Measurements from ENCODE around the gene SLC50A1.

SLC50A1 gene

DNA sequence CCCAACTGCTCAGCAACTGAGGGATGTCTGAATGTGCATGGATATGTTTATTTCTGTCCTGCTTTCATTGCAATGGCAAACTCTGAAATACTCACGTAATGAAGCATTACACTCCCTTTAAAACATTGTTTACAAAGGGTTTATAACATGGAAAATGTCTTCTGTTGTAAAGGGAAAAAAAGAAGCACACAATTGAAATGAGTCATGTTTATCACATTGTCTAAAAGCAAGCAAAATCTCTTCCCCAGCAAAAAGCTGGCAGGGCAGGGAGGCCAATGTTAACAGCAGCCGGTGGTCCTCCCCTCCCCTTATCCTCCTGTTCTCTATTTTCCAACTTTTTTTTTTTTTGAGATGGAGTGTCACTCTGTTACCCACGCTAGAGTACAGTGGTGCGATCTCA, 11.9 kb upstream of the SLC50A1 start:
- Histone ChIP-seq H3K4me1 (ENCODE audit: insufficient read depth, low read length) (peaks cover 24% of the 10 kb centered on the region), H3K27me3 (ENCODE audit: insufficient read depth, low read length) (peaks cover 64% of the 10 kb centered on the region), H3K4me3 (ENCODE audit: low read length) (no peak overlapping the region), H3K36me3 (ENCODE audit: insufficient read depth, low read length) (no peaks in the 10 kb centered on the region), H3K9me3 (ENCODE audit: low read length) (no peaks in the 10 kb centered on the region), H2AFZ (ENCODE audit: low read depth, low read length) (no peak overlapping the region)

DNA sequence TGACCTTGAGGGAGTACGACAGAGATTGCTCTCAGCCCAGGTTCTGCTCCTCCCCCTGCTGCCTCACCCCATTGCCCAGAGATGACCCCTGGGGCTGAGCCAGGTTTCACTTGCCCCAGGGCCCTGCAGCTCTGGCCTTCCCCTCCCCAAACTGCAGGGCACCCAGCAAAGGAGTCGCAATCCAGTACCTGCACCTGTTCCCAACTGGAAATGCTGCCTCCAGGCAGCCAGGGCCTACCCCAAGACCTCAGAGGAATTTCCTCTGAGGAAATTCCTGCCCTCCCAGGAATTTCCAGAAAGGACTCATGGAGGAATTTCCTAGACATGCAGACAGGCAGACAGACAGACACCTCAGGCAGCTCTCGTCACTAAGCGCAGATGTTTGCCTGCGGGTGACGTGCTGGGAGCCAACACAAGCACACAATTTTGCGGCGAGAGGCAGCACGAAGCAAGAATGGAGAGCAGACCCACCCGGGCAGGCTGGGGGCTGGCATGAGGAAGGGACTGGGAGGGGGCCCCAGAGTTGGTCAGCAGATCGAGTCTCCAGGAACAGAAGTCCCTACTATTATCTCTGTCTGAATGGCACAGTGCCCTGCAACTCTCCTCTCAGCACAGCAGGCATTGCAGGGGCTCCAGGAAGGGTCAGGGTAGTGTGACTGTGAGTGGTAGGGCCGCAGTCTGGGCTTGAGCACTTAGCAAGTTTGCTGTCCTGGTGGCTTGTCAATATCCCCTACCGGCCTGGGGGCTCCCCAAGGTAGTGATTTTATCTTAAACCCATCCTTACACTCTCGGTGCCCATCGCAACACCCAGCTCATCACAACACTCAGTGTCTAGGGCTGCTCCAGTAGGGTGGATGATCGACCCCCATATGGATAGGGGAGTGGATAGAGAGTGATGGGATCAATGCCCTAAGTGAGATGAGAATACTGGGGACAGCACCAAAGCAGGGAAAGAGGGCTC, 10.9 kb upstream of the SLC50A1 start:
- Histone ChIP-seq H2AFZ (ENCODE audit: low read depth, low read length) (no peak overlapping the region), H3K36me3 (ENCODE audit: insufficient read depth, low read length) (no peaks in the 10 kb centered on the region), H3K4me3 (ENCODE audit: low read length) (no peak overlapping the region), H3K4me1 (ENCODE audit: insufficient read depth, low read length) (peaks cover 34% of the 10 kb centered on the region), H3K27me3 (ENCODE audit: insufficient read depth, low read length) (peaks cover 70% of the 10 kb centered on the region), H3K9me3 (ENCODE audit: low read length) (no peaks in the 10 kb centered on the region)

DNA sequence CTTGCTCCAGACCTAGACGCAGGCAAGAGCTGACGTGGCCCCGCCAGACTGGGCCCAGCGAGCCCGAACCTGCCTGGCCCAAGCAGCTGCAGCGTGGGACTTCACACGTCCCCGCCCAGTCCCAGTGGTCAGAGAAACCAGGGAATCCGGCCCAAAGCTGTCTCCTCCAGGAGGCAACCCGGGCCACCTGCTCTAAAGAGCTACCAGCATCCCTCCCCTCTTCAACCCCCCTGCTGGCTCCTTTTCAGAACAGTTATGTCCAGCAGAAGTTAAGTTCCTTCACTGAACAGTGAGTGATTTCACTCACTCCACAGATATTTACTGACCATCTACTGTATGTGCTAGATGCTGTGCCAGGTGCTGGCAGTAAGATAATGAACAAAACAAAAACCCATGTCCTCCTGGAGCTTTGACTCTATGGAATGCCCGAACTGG, 10.1 kb upstream of the SLC50A1 start:
- H2AFZ ChIP-seq (ENCODE audit: low read depth, low read length): no peak overlapping the region
- peaks cover 66% of the 10 kb centered on the region for H3K27me3 ChIP-seq (ENCODE audit: insufficient read depth, low read length)
- H3K9me3 ChIP-seq (ENCODE audit: low read length): no peaks in the 10 kb centered on the region
- H3K4me1 ChIP-seq (ENCODE audit: insufficient read depth, low read length): peaks cover 41% of the 10 kb centered on the region
- no peaks in the 10 kb centered on the region for H3K36me3 ChIP-seq (ENCODE audit: insufficient read depth, low read length)
- no peak overlapping the region for H3K4me3 ChIP-seq (ENCODE audit: low read length)

DNA sequence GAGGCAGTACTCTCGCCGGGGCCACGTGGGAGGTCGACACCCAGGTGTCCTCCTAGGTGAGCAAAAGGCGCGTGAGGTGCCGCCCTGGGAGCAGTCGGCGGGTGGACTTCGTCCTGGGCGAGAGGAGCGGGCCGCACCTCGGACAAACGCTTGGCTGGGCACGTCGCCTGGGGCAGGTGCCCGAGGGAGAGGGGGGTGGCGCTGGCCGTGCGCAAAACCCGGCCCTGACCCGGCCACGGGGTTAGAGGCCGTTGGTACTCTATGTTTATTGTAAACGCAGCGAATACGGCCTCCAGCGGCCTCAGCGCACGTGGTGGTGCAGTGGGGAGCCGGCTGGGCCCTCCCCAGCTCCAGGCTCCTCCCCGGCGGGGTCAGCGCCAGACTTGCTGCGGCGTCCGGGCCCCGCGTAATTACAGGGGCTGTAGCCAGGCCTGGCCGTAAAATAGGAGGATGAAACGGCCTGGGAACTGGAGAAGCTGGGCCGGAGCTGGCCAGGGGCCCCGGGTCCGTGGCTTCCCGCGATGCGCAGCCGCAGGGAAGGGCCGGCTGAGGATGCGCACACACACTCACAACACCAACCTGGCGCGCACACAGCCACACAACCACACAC, 9.6 kb upstream of the SLC50A1 start:
- Histone ChIP-seq H3K4me3 (ENCODE audit: low read length) (peak overlapping the region; percentile 39), H3K27me3 (ENCODE audit: insufficient read depth, low read length) (peaks cover 66% of the 10 kb centered on the region), H3K36me3 (ENCODE audit: insufficient read depth, low read length) (no peaks in the 10 kb centered on the region), H2AFZ (ENCODE audit: low read depth, low read length) (peak overlapping the region; percentile 2), H3K9me3 (ENCODE audit: low read length) (no peaks in the 10 kb centered on the region), H3K4me1 (ENCODE audit: insufficient read depth, low read length) (peaks cover 42% of the 10 kb centered on the region)

DNA sequence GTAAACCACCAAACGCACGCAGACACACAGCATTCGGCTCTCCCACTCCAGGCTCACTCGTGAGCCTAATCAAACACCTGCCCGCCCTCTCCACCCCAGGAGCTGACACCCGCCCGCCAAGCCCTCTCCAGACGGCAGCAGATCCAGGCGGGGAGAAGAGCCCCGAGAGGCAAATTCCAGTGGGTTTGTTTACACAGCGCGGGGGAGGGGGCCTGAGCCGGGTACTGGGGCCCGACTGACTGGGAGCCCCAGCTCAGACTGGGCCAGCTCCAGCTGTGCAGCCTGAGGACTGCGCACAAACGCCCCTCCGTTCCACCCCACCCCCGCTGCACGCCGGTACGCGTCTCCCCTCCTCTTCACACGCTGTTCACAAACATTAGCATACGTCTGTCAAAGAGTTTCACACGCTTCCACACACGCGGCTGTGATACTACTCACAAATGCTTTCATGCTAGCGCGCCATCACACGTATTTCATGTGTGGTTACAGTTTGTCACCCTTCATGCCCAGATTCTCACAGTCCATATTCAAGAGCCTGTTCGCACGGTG, 9.0 kb upstream of the SLC50A1 start:
- Histone ChIP-seq H2AFZ (ENCODE audit: low read depth, low read length) (peak overlapping the region; percentile 2), H3K27me3 (ENCODE audit: insufficient read depth, low read length) (peaks cover 62% of the 10 kb centered on the region), H3K4me1 (ENCODE audit: insufficient read depth, low read length) (peaks cover 42% of the 10 kb centered on the region), H3K36me3 (ENCODE audit: insufficient read depth, low read length) (no peaks in the 10 kb centered on the region), H3K4me3 (ENCODE audit: low read length) (peak overlapping the region; percentile 39), H3K9me3 (ENCODE audit: low read length) (no peaks in the 10 kb centered on the region)

DNA sequence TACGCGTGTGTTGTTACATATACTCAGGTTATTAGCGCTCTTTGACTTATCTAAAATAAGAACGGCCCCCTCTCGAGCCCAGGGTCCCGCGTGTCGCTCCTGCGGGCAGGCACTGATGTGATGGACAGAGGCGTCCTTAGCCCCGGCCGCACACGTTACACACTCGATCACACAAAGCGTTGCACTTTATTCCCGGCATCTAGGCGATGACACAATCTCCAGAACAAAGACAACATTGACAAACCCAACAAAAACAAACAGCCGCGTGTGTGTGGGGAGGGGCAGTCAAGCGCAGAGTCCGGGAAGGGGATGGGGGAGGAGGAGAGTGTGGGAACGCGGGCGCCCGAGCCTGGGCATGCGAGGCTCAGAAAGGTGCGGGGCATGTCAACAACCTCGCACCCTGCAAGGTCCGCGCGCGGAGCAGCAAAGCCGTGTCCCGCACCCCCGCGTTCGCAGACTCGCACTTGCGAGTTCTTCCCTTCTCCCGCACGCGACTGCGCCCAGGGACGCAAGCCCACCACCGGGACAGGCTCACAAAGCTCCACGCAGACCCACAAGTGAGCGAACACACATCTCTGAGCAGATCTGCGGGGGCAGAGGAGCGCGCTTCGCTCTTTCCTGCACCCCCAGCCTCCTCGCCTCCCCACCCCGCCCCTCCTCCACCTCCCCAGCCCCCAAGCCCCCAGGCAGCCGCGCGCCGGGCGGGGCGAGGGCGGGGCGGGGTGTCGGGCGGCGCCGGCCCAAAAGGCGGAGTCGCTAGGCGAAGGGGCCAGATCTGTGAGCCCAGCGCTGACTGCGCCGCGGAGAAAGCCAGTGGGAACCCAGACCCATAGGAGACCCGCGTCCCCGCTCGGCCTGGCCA, 8.3 kb upstream of the SLC50A1 start, which contains the start of gene EFNA1:
Gene EFNA1, plus strand, starts transcription at position 772 of the 862 bp plus-strand sequence. CDS start 102 bp downstream, outside the sequence.
- H2AFZ ChIP-seq (ENCODE audit: low read depth, low read length): peak within 1 kb of the TSS; percentile 2

DNA sequence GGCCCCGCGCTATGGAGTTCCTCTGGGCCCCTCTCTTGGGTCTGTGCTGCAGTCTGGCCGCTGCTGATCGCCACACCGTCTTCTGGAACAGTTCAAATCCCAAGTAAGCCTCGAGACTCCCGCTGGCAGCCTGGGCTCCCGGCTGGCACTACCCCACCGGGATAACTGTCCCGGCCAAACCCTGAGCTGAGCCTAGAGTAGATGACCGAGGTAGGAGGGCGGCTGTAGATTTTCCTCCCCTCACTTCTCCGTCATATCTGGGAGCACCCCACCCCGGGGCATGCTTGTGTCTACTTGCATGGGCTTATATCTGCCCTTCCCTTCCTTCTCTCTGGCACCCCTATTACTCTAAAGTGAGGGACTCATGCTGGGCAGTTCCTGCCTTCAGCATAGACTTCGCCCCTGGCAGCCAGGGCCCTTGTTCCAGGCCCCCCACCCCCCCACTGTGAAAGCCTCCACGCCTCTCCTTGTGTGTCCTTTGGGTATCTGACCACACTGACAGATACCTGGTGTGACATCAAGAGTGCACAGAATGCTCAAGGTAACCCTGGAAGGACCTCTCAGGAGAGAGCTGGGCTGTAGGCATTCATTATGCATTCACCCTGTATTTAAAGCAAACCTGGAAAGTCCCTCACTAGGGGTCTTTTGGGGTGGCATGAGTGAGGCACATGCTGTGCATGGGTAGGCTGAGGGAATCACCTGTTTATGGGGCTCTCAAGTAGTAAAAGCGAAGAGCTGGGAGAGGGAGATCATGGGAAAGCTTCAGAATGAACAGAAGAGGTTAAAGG, 7.5 kb upstream of the SLC50A1 start:
- H3K27me3 ChIP-seq (ENCODE audit: insufficient read depth, low read length): peaks cover 57% of the 10 kb centered on the region
- H3K36me3 ChIP-seq (ENCODE audit: insufficient read depth, low read length): no peaks in the 10 kb centered on the region
- peak overlapping the region; percentile 39 for H3K4me3 ChIP-seq (ENCODE audit: low read length)
- H3K9me3 ChIP-seq (ENCODE audit: low read length): no peaks in the 10 kb centered on the region
- H2AFZ ChIP-seq (ENCODE audit: low read depth, low read length): no peak overlapping the region
- H3K4me1 ChIP-seq (ENCODE audit: insufficient read depth, low read length): peaks cover 42% of the 10 kb centered on the region

More for the DNA sequence above, 8.3 kb upstream of the SLC50A1 start, which contains the start of gene EFNA1:
- Histone ChIP-seq H3K4me3 (ENCODE audit: low read length) (peak within 1 kb of the TSS; percentile 39), H3K27me3 (ENCODE audit: insufficient read depth, low read length) (peaks cover 62% of the 10 kb centered on the region), H3K36me3 (ENCODE audit: insufficient read depth, low read length) (no peaks in the 10 kb centered on the region), H3K4me1 (ENCODE audit: insufficient read depth, low read length) (peaks cover 42% of the 10 kb centered on the region), H3K9me3 (ENCODE audit: low read length) (no peaks in the 10 kb centered on the region)

DNA sequence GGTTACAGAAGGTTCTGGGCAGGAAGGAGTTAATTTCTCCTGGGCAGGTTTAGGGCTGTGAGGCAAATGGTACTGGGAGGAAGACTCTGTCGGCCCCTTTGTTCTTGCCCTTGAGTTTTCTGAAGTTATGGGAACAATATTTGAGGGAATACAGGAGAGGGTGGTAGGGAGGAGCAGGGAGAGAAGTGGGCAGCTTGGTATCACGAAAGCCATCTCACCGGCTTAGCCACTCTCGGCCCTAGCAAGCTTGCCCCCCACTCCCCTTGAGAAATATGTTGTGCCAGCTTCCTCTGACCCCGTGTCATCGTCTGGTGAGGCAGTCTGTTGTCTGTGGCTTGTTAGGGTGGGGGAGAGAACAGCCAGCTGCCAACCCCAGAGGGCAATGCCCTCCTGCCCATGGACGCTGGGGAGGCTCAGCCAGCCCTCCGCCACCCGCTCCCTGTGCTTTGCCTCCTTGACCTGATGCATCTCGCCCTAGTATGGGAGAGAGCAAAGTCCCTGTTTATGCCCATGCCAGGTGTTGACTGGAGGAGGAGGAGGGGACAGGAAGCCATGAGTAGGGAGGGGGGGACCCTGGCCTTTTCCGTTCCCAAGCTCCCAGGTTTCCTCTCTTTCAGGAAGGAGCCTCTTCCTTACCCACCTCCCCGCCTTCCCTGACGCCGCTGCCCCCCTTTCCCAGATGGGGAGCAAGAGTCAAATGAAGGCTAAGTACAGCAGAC, 6.7 kb upstream of the SLC50A1 start:
- no peaks in the 10 kb centered on the region for H3K36me3 ChIP-seq (ENCODE audit: insufficient read depth, low read length)
- H3K4me1 ChIP-seq (ENCODE audit: insufficient read depth, low read length): peaks cover 42% of the 10 kb centered on the region
- no peak overlapping the region for H3K4me3 ChIP-seq (ENCODE audit: low read length)
- no peaks in the 10 kb centered on the region for H3K9me3 ChIP-seq (ENCODE audit: low read length)
- peaks cover 53% of the 10 kb centered on the region for H3K27me3 ChIP-seq (ENCODE audit: insufficient read depth, low read length)
- no peak overlapping the region for H2AFZ ChIP-seq (ENCODE audit: low read depth, low read length)

DNA sequence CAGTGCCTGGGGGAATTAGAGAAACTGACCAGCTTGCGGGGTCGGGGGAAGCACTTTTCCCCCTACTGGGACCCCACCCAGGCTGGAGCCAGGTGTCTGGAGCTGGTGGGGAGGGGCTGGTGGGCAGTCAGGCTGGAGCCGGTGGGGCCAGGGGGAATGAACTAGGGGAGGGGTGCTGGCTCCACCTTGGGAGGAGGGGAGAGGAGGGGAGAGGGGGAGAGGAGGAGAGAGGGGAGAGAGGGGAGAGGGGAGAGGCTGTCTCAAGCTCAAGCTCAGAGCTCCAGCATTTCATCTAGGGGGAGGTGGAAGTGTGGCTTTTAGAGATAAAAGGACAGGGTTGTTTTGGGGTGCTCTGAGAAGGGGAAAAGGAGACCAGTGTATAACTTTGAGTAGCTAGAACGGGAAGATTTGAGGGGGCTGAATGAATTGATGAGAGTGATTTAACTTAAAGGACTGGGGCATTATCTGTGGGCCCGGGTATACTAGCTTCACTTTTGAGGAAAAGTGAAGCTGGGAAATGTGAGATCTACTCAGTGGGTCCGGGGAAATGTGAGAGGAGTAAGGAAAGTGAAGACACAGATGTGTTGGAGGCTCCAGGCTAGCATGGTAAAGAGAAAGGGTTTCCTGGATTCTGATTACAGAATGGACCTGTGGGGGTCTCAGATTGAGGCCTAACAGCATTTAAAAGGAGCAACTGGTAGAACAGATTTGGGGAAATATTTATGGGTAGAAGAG, 5.2 kb upstream of the SLC50A1 start:
- no peak overlapping the region for H3K4me3 ChIP-seq (ENCODE audit: low read length)
- no peaks in the 10 kb centered on the region for H3K36me3 ChIP-seq (ENCODE audit: insufficient read depth, low read length)
- no peak overlapping the region for H2AFZ ChIP-seq (ENCODE audit: low read depth, low read length)
- H3K9me3 ChIP-seq (ENCODE audit: low read length): no peaks in the 10 kb centered on the region
- H3K4me1 ChIP-seq (ENCODE audit: insufficient read depth, low read length): peaks cover 56% of the 10 kb centered on the region
- peaks cover 41% of the 10 kb centered on the region for H3K27me3 ChIP-seq (ENCODE audit: insufficient read depth, low read length)

DNA sequence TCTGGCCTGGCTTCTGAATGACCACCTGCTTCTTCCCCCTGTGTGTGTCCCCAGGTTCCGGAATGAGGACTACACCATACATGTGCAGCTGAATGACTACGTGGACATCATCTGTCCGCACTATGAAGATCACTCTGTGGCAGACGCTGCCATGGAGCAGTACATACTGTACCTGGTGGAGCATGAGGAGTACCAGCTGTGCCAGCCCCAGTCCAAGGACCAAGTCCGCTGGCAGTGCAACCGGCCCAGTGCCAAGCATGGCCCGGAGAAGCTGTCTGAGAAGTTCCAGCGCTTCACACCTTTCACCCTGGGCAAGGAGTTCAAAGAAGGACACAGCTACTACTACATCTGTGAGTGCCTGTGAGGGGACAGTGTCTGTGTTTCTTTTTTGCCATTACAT, 4.4 kb upstream of the SLC50A1 start:
- Histone ChIP-seq H3K4me3 (ENCODE audit: low read length) (no peak overlapping the region), H3K4me1 (ENCODE audit: insufficient read depth, low read length) (peaks cover 58% of the 10 kb centered on the region), H3K9me3 (ENCODE audit: low read length) (no peaks in the 10 kb centered on the region), H2AFZ (ENCODE audit: low read depth, low read length) (no peak overlapping the region), H3K36me3 (ENCODE audit: insufficient read depth, low read length) (no peaks in the 10 kb centered on the region), H3K27me3 (ENCODE audit: insufficient read depth, low read length) (peaks cover 33% of the 10 kb centered on the region)

DNA sequence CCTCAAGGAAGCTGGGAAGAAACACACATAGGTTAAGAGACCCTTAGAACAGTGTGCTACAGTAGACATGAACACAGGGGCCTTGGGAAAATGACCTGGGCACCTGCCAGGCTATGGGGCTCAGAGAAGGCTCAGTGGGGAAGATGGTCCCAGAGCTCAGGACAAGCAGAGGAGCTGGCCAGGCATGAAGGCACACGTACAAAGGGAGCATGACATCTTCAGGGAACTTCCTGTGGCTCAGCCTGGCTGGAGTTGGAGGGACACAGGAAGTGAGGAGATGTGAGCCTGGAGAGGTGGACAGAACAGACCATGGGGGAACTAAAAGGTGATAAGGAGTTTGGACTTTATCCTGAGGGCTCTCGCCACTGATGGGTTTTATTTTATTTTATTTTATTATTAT, 3.8 kb upstream of the SLC50A1 start:
- peaks cover 28% of the 10 kb centered on the region for H3K27me3 ChIP-seq (ENCODE audit: insufficient read depth, low read length)
- H3K4me3 ChIP-seq (ENCODE audit: low read length): no peak overlapping the region
- H2AFZ ChIP-seq (ENCODE audit: low read depth, low read length): no peak overlapping the region

More for the DNA sequence above, 3.8 kb upstream of the SLC50A1 start:
- no peaks in the 10 kb centered on the region for H3K36me3 ChIP-seq (ENCODE audit: insufficient read depth, low read length)
- H3K4me1 ChIP-seq (ENCODE audit: insufficient read depth, low read length): peaks cover 54% of the 10 kb centered on the region
- no peaks in the 10 kb centered on the region for H3K9me3 ChIP-seq (ENCODE audit: low read length)

Data from neuron (in vitro differentiated cells).